Lung (tissue), 12 donors: ENCODE measurements around the gene ZNF335. TPM values are rescaled to one million over a fixed set of nuclear protein-coding genes. Genes with fewer than 3 reads are reported as not detected.

Experiments
- ATAC-seq: fragments of 200-7000 bp; cut with Tn5 transposase; one replicate; pipeline ENCODE4 v1.9.1; 2020; ENCODE audit warnings: moderate number of reproducible peaks; ENCODE audit not compliant: insufficient read depth, low FRiP score
- DNase-seq, 3 donors: peaks; one replicate each; pipeline ENCODE4 v3.0.0-alpha.2; 2013 to 2017
- H3K27ac ChIP-seq, 2 donors: one replicate each; pipeline ENCODE4 v1.5.1; 2013; ENCODE audit warnings: mild to moderate bottlenecking in 2 of 2, moderate library complexity in 2 of 2, control low read depth in 1 of 2, inconsistent platforms in 1 of 2, low read depth in 1 of 2, low read length in 1 of 2
- H3K27me3 ChIP-seq, 3 donors: one replicate each; pipeline ENCODE4 v1.5.1; 2013; ENCODE audit warnings: low read length in 2 of 3; ENCODE audit not compliant: control insufficient read depth in 3 of 3, insufficient read depth in 3 of 3
- H3K36me3 ChIP-seq, 4 donors: one replicate each; pipeline ENCODE4 v1.5.1; 2013; ENCODE audit warnings: low read length in 4 of 4, mild to moderate bottlenecking in 1 of 4, moderate library complexity in 1 of 4; ENCODE audit not compliant: control insufficient read depth in 4 of 4, insufficient read depth in 4 of 4
- H3K4me1 ChIP-seq, 5 donors: one replicate each; pipeline ENCODE4 v1.5.1; 2013; ENCODE audit warnings: low read length in 5 of 5, mild to moderate bottlenecking in 2 of 5, moderate library complexity in 1 of 5; ENCODE audit not compliant: control insufficient read depth in 5 of 5, insufficient read depth in 5 of 5
- H3K4me3 ChIP-seq: one replicate; pipeline ENCODE4 v1.5.1; 2013; ENCODE audit warnings: mild to moderate bottlenecking, control low read depth, moderate library complexity
- H3K9ac ChIP-seq, 2 donors: one replicate each; pipeline ENCODE4 v1.5.1; 2013; ENCODE audit warnings: low read length in 2 of 2, control low read depth in 1 of 2; ENCODE audit not compliant: insufficient read depth in 1 of 2
- H3K9me3 ChIP-seq, 4 donors: one replicate each; pipeline ENCODE4 v1.5.1; 2013; ENCODE audit warnings: low read length in 3 of 4, mild to moderate bottlenecking in 1 of 4, moderate library complexity in 1 of 4; ENCODE audit not compliant: control insufficient read depth in 4 of 4, insufficient read depth in 3 of 4
- CTCF ChIP-seq: IDR thresholded peaks from 2 replicates; pipeline ENCODE4 v1.5.1; 2012; ENCODE audit warnings: mild to moderate bottlenecking; ENCODE audit errors: control extremely low read depth, extremely low read depth
- WGBS, 2 donors: extraction: QIAGEN DNeasy Blood & Tissue Kit; methylation state at CpG; one replicate each; pipeline ENCODE4 v1.1.7; 2013; 5-methylcytosine and 5-hydroxymethylcytosine counted together
- polyA plus RNA-seq, 2 donors: library from polyadenylated mRNA; stranded (reverse); fragments of 200-250 nt; gene quantifications; one replicate each; pipeline ENCODE4 v1.2.1, GENCODE V29; 2013
- total RNA-seq, 2 donors: library from RNA; depleted of rRNA in 1 of 2; stranded (reverse); fragments of >200 nt in 1 of 2; gene quantifications; one replicate each; pipeline ENCODE4 v1.2.1, GENCODE V29; 2014 to 2021
- donor health status: control.
- donor health status: control.
- donor health status: Bipolar disorder and iron deficiency.
- donor health status: healthy.
- donor health status: DM: yes; HTN: yes; CAD: no.

Gene ZNF335
- total and polyA plus RNA-seq, 4 donors = 12.8 to 23.6 (median 16.0) TPM

- DNase-seq (no peak), ATAC-seq (no peak)
- TF ChIP-seq CTCF = no peak
- no peaks in the 10 kb centered on the region for H3K36me3 ChIP-seq
- H3K9ac ChIP-seq = no peak overlapping the region
- 53 to 60% methylated on average over 8 to 10 of the region's 10 CpGs for WGBS, 2 donors
- no peak overlapping the region for H3K4me3 ChIP-seq
- H3K9me3 ChIP-seq = peaks cover 0 to 8% (median 0%) of the 10 kb centered on the region in 4 donors
- H3K27ac ChIP-seq = no peak overlapping the region
- H3K27me3 ChIP-seq = peaks cover 5 to 74% (median 58%) of the 10 kb centered on the region in 3 donors
- peaks cover 0 to 22% (median 0%) of the 10 kb centered on the region in 5 donors for H3K4me1 ChIP-seq
These were observed 40.9 kb upstream of the ZNF335 start for GRCh38 chr20:46012921-46013320.

GRCh38 chr20:46011631-46012482, 39.9 kb upstream of the ZNF335 start:
- no peak for TF ChIP-seq CTCF
- Histone ChIP-seq H3K4me3 (no peak overlapping the region), H3K27me3 (peaks cover 0 to 82% (median 60%) of the 10 kb centered on the region in 3 donors), H3K36me3 (no peaks in the 10 kb centered on the region), H3K9ac (no peak overlapping the region), H3K9me3 (peaks cover 0 to 8% (median 0%) of the 10 kb centered on the region in 4 donors), H3K4me1 (peaks cover 0 to 22% (median 0%) of the 10 kb centered on the region in 5 donors), H3K27ac (no peak overlapping the region)
- DNase-seq (peak in 2 of 3 donors; percentile 18 to 45), ATAC-seq (no peak)
- 12 to 18% methylated on average over 57 of the region's 57 CpGs for WGBS, 2 donors

GRCh38 chr20:46010491-46011391, 38.7 kb upstream of the ZNF335 start:
- Histone ChIP-seq H3K4me1 (peaks cover 0 to 22% (median 0%) of the 10 kb centered on the region in 5 donors), H3K27ac (no peak overlapping the region), H3K4me3 (no peak overlapping the region), H3K9ac (no peak overlapping the region), H3K36me3 (no peaks in the 10 kb centered on the region), H3K27me3 (peaks cover 0 to 88% (median 69%) of the 10 kb centered on the region in 3 donors), H3K9me3 (peaks cover 0 to 7% (median 0%) of the 10 kb centered on the region in 4 donors)
- 3 to 10% methylated on average over 69 to 74 of the region's 74 CpGs for WGBS, 2 donors
- no peak for ATAC-seq
- DNase-seq = no peak
- no peak for TF ChIP-seq CTCF
